SU-DHL-6 (cell line): ENCODE data around the gene TET3.

Source experiments
- H2AFZ ChIP-seq: fragments of 200-600 bp; sonication (generic); 2 replicates; pipeline ENCODE4 v1.6.1; 2014; ENCODE audit warnings: low read depth, mild to moderate bottlenecking, moderate library complexity, mixed read lengths, antibody characterized with exemption, low read length; ENCODE audit not compliant: severe bottlenecking
- H3F3A ChIP-seq: fragments of 200-600 bp; shearing (Covaris generic); 2 replicates; pipeline ENCODE4 v1.6.0; 2016; ENCODE audit warnings: antibody characterized with exemption, mild to moderate bottlenecking; ENCODE audit not compliant: insufficient read depth
- H3K27ac ChIP-seq: fragments of 200-600 bp; sonication (generic); 2 replicates; pipeline ENCODE4 v1.5.1; 2016; ENCODE audit warnings: low read depth, mild to moderate bottlenecking, low read length, moderate library complexity, mixed read lengths
- H3K27me3 ChIP-seq: fragments of 200-600 bp; sonication (generic), shearing (Covaris generic); 2 replicates; pipeline ENCODE4 v1.6.0; 2014; ENCODE audit warnings: mild to moderate bottlenecking, low read length
- H3K36me3 ChIP-seq: fragments of 200-600 bp; sonication (generic); 2 replicates; pipeline ENCODE4 v1.6.1; 2014; ENCODE audit warnings: mild to moderate bottlenecking, low read length, mixed read lengths
- H3K4me2 ChIP-seq: fragments of 300-600, 200-600 bp; shearing (Covaris generic), sonication (generic); 2 replicates; pipeline ENCODE4 v1.6.0; 2014; ENCODE audit warnings: low read length, low read depth, mild to moderate bottlenecking; ENCODE audit not compliant: poor library complexity, severe bottlenecking
- H3K4me3 ChIP-seq: fragments of 200-600 bp; sonication (generic); 2 replicates; pipeline ENCODE4 v1.5.1; 2014; ENCODE audit warnings: antibody characterized with exemption, low read length, mild to moderate bottlenecking, mixed read lengths; ENCODE audit not compliant: insufficient read depth, poor library complexity, severe bottlenecking
- H3K79me2 ChIP-seq: fragments of 200-600 bp; sonication (generic); 2 replicates; pipeline ENCODE4 v1.6.1; 2014; ENCODE audit warnings: mild to moderate bottlenecking, low read length, moderate library complexity; ENCODE audit not compliant: insufficient read depth
- H3K9ac ChIP-seq: fragments of 200-600 bp; sonication (generic); 2 replicates; pipeline ENCODE4 v1.7.0; 2014; ENCODE audit warnings: mild to moderate bottlenecking, low read length
- H3K9me2 ChIP-seq: fragments of 200-600 bp; sonication (generic); replicated peaks from 2 replicates; pipeline ENCODE4 v1.6.1; 2014; ENCODE audit warnings: low read length; ENCODE audit not compliant: insufficient read depth
- H3K9me3 ChIP-seq: fragments of 200-600 bp; sonication (generic); 2 replicates; pipeline ENCODE4 v1.6.1; 2014; ENCODE audit warnings: low read length, mixed read lengths; ENCODE audit not compliant: insufficient read depth
- H4K20me1 ChIP-seq: fragments of 200-600 bp; sonication (generic); 2 replicates; pipeline ENCODE4 v1.6.1; 2014; ENCODE audit warnings: low read depth, mild to moderate bottlenecking, antibody characterized with exemption, low read length, moderate library complexity, mixed read lengths
- CTCF ChIP-seq: fragments of 200-600 bp; sonication (generic); IDR thresholded peaks from one replicate; pipeline ENCODE4 v1.5.1; 2017; ENCODE audit warnings: antibody characterized with exemption, mild to moderate bottlenecking, low read length, moderate library complexity; ENCODE audit not compliant: insufficient read depth, poor library complexity, severe bottlenecking
- EZH2phosphoT487 ChIP-seq: fragments of 200-600 bp; sonication (generic), shearing (Covaris generic); conservative IDR thresholded peaks from 2 replicates; pipeline ENCODE4 v1.6.1; 2018; ENCODE audit warnings: mild to moderate bottlenecking, antibody characterized with exemption, low read length, moderate library complexity, mixed read lengths

TET3 gene

DNA sequence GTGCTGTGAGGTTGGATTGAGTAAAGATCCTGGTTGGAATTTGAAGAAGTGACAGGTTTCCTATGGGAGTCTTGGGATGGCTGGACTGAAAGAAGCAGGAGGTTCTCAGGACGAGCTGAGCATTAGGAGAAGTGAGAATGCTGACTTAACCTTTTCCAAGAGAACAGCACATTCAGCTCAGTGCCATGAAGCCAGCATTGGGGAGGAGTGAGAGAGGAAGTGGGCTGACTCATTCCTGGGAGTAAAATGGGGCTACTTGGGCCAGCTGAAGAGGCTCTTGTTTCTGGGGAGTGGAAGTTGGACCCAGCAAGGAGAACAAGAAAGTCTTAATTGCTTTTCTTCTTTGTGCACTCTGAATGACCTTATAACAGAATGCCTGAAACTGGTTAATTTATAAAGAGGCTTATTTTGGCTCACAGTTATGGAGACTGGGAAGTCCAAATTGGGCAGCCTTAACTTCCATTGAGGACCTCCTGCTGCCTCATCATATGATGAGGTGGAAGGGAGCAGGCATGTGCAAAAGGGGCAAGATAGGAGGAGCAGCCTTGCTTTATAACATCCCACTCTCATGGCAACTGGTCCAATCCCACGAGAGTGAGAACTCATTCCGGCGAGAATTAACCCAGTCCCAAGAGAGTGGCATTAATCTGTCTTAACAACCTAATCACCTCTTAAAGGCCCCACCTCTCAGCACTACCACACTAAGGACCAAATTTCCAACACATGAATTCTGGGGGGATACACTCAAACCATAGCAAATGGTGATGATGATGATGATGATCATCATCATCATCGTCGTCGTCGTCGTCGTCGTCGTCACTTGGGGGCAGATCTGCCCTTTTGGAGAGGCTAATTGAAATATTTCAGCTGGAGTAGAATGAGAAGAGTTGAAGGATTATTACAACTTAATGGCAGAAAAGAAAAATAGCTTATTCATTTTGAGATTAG is 31.9 kb upstream of the TET3 start:
- Histone ChIP-seq H3K36me3 (peaks cover 28% of the 10 kb centered on the region), H3K9me2 (no peaks in the 10 kb centered on the region), H3K79me2 (peaks cover 5% of the 10 kb centered on the region), H3K9ac (no peak overlapping the region), H3K4me2 (no peak overlapping the region), H2AFZ (no peak overlapping the region), H3K27ac (no peak overlapping the region), H4K20me1 (no peaks in the 10 kb centered on the region), H3K27me3 (no peaks in the 10 kb centered on the region), H3K9me3 (no peaks in the 10 kb centered on the region), H3F3A (no peaks in the 10 kb centered on the region), H3K4me3 (no peak overlapping the region)
- TF ChIP-seq CTCF (no peak), EZH2phosphoT487 (no peak)

DNA sequence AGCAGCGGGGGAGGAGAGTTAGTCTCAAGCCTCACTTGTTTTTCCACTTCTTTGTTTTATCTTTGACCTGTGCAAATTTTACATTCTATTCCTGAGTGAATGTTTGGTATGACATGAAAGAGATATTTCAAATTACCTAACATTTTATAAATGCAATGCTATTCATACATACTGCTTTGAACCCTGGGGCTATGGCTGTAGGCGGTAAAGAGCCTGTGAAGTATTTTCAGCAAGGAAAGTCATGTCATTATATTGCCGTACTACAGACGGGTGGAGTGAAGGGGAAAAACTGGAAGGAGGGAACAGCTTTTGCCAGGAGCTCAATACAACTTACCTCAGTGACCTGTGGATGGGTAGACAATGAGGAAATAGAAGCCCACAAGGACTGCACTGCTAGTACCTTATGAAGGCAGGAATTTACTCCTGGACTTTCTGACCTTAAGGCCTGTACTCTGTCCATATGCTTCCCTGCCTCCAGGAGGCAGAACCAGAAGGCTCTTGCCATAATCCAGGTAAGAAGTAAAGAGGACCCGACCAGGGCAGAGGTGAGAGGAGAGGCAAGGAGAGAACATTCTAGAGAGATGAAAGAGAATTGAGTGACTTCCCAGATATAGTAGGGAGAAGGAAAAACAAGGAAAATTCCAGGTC is 28.4 kb upstream of the TET3 start:
- Histone ChIP-seq H3K27ac (no peak overlapping the region), H3K9ac (no peak overlapping the region), H3K9me3 (no peaks in the 10 kb centered on the region), H3K27me3 (no peaks in the 10 kb centered on the region), H3K4me3 (no peak overlapping the region), H3K4me2 (no peak overlapping the region), H4K20me1 (no peaks in the 10 kb centered on the region), H3K36me3 (peaks cover 19% of the 10 kb centered on the region), H3K79me2 (peaks cover 5% of the 10 kb centered on the region), H3F3A (no peaks in the 10 kb centered on the region), H2AFZ (no peak overlapping the region), H3K9me2 (no peaks in the 10 kb centered on the region)
- TF ChIP-seq EZH2phosphoT487 (no peak), CTCF (no peak)

DNA sequence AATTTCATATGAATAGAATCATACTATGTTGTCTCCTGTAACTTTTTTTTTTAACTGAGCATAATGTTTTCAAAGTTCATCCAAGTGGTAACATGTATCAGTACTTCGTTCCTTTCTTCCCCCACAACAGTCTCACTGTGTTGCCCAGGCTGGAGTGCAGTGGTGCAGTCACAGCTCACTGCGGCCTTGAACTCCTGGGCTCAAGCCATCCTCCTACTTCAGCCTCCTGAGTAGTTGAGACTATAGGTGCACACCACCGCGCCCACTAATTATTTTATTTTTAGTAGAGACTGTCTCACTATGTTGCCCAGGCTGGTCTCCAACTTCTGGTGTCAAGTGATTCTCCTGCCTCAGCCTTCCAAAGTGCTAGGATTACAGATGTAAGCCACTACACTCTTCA is 23.4 kb upstream of the TET3 start:
- no peak overlapping the region for H3K27ac ChIP-seq
- H3K9ac ChIP-seq: no peak overlapping the region
- no peaks in the 10 kb centered on the region for H3K9me3 ChIP-seq
- no peak overlapping the region for H3K4me3 ChIP-seq
- no peaks in the 10 kb centered on the region for H3K27me3 ChIP-seq
- H3K9me2 ChIP-seq: no peaks in the 10 kb centered on the region
- H4K20me1 ChIP-seq: no peaks in the 10 kb centered on the region
- H3K79me2 ChIP-seq: no peaks in the 10 kb centered on the region
- no peaks in the 10 kb centered on the region; the same call in 1 of the 2 replicates for H3K36me3 ChIP-seq
- no peak overlapping the region for H3K4me2 ChIP-seq
- TF ChIP-seq EZH2phosphoT487 (no peak), CTCF (no peak)
- no peaks in the 10 kb centered on the region for H3F3A ChIP-seq
- no peak overlapping the region for H2AFZ ChIP-seq
